Stimulated activated CD8-positive, alpha-beta memory T cell treated with anti-CD3 and anti-CD28 coated beads, Interleukin-15, amount 100 ng/mL, for 24 hours (primary cell): ENCODE data around the gene MKI67.
"Not testable (repeated sequence)": the region's sequence is repeated elsewhere in the genome, so short reads cannot be mapped to it uniquely, and the experiment has no call there.

ENCODE experiments used
- DNase-seq: peaks from one replicate; pipeline ENCODE4 v3.0.0-alpha.2; 2020; ENCODE audit warnings: low read depth

MKI67 gene

DNA sequence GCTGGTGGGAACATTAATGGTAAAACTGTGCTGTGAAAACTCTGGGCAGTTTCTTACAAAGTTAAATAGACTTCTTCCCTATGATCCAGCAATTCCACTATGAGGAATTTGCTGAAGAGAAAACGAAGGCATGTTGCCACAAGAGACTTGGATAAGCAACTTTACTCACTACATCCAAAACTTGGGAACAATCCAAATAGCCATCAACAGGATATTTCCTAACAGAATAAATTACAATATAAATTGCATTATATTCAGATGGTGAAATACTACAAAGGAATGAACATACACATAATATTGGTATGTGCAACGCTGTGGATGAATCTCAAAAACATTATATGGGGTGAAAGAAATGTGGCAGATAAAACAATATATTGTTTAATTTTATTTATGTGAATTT, 21.4 kb upstream of the MKI67 start:
- no peak for DNase-seq

DNA sequence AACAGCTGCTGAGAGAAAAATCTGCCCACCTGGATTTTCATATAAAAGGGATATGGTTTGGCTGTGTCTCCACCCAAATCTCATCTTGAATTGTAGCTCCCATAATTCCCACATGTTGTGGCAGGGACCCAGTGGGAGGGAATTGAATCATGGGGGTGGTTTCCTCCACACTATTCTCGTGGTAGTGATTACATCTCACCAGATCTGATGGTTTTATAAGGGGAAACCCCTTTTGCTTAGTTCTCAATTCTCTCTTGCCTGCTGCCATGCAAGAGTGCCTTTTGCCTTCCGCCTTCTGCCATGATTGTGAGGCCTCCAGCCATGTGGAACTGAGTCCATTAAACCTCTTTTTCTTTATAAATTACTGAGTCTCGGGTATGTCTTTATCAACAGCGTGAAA, 20.8 kb upstream of the MKI67 start:
- DNase-seq = no peak

- DNase-seq = no peak
Measured at GRCh38 chr10:128144547-128144946, 18.3 kb upstream of the MKI67 start.

GRCh38 chr10:128143531-128143930, 17.3 kb upstream of the MKI67 start:
- DNase-seq = no peak

GRCh38 chr10:128140425-128140824, 14.2 kb upstream of the MKI67 start:
- no peak for DNase-seq

GRCh38 chr10:128138429-128138828, 12.2 kb upstream of the MKI67 start:
- not testable (repeated sequence) for DNase-seq

- no peak for DNase-seq
Measured at GRCh38 chr10:128137877-128138276, 11.7 kb upstream of the MKI67 start.

GRCh38 chr10:128130051-128130450, 3.8 kb upstream of the MKI67 start:
- no peak for DNase-seq

DNA sequence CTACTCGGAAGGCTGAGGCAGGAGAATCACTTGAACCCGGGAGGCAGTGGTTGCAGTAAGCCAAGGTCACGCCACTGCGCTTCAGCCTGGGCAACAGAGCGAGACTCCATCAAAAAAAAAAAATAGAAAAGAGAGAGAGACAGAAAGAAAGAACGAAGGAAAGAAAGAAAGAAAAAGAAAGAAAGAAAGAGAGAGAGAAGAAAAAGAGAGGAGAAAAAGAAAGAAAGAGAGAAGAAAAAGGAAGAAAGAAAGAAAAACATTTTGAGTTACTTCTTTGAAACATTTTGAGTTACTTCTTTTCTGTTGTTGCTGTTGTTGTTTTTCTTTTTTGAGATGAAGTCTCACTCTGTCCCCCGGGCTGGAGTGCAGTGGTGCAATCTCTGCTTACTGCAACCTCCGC, 2.4 kb upstream of the MKI67 start:
- no peak for DNase-seq

GRCh38 chr10:128125416-128125943, 743 bp downstream of the MKI67 start:
- DNase-seq = no peak

DNA sequence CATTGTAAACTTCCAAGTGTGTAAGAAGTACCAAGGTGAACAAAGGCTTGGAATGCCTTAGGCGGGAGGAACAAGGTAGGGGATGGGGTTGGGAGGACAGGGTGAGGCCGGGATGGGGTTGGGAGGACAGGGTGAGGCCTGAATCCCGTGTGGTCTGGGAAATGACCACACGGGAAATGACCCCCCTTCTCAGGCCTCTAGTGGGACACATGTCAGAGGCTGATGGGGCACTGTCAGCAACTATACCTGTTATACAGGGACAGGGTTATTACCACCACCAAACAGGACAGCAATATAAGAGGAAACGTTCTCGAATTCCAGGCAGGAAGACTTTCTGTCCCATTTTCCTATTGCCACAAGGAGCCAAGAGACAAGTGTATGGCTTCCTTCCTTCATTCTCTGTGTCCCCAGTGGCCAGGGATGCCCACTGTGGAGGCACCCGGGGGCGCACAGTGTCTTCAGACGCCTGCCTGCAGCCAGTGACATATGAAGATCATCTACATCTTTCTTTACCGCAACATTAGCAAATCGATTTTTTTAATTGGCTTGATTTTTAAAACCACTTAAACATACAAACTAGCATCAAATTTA, 1.3 kb downstream of the MKI67 start:
- DNase-seq = no peak

DNA sequence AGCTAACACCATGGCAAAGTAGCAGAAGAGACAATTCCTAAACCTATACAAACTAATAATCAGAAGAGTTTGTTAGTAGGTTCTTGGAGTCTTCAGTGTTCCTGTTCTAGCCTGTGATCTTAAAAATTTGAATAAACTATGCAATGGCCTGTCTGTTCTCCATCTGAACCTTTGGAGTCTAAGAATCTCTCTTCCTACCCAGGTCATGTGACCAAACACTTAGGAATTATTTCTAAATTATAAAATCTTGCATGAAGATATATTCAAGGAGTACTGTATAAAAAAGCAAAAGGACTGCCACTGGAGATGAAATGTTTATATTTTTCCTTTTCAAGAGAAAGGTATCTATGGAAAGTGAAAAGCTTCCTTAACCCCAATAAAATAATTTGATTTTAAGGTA, 2.4 kb downstream of the MKI67 start:
- DNase-seq = no peak

DNA sequence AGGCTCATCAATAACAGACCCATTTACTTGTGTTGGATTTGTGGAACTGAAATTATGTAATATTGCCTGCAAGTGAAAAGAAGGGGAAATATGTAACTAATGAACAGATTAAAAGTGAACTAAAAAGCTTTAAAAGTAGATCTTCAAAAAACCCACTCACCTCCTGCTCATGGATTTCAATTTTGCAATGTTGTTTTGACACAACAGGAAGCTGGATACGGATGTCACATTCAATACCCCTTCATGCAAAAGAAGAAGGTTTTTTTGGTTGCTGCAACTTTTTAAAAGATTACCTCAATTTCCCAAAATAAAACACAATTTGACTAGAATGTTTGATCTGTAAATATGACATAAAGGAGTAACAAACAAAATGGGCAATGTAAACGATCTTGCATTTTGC, 3.3 kb downstream of the MKI67 start:
- no peak for DNase-seq

DNA sequence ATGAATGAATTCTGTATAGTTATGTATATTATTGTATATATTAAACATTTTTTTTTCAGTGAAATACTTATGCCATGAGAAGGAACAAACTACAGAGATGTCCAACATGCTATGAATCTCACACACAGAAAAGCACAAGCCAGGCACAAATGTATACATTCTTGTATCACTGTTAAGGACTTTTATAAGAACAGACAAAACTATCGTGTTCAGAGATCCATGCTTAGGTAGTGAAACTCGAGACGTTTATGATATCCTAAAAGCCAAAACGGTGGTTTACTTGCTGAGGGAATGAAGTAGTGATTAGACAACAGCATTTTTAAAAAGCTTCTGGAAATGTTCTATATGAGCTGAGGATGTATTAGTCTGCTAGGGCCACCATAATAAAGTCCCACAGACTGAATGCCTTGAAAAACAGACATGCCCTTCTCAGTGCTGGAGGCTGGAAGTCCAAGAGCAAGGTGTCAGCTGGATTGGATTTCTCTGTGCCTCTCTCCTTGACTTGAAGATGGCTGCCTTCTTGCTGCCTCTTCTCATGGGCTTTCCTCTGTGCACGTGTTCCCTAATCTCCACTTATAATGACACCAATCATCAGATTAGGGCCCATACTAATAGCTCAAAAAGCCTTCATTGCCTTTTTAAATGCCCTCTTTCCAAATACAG, 4.3 kb downstream of the MKI67 start:
- DNase-seq = no peak

GRCh38 chr10:128116851-128117615, 9.2 kb downstream of the MKI67 start:
- no peak for DNase-seq

GRCh38 chr10:128116187-128116586, 10.0 kb downstream of the MKI67 start:
- no peak for DNase-seq

GRCh38 chr10:128115356-128115755, 10.9 kb downstream of the MKI67 start:
- DNase-seq = no peak

DNA sequence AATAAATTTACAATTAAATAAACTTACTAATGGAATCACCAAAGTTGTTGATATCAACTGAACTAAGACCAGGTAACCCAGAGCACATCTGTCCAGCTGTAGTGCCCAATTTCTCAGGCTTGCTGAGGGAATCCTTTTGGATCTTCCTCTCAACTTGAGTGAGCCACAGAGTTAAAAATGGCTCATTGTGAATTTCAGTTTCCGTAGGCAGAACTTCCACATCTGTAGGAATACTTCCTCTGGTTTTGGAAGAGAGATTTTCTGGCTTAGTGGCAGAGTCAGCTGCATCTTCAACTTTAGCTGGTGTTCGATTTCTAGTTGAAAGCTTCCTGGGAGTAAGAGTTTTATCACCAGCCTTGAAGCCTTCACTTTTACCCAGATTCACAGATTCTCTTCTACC, 11.3 kb downstream of the MKI67 start:
- no peak for DNase-seq

GRCh38 chr10:128113026-128113425, 13.2 kb downstream of the MKI67 start:
- no peak for DNase-seq

DNA sequence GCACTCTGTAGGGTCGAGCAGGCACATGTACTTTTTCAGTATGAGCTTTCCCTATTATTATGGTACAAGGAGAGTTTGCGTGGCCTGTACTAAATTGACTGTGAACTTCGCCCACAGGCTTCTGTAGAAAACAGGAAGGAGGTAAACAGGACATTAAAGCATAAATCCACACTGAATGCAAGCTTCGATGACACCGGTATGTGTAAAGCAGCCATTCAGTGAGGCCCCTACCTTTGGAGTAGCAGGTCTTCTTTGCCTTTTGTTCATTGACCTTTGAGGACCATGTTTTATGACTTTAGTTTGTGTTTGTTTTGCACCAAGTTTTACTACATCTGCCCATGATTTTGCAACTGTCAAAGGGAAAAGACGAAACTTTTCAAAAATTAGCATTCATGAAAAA, 14.5 kb downstream of the MKI67 start:
- no peak for DNase-seq

- no peak for DNase-seq
Measured at GRCh38 chr10:128110339-128110738, 15.9 kb downstream of the MKI67 start.

- DNase-seq = no peak
Measured at GRCh38 chr10:128109707-128110106, 16.5 kb downstream of the MKI67 start.

DNA sequence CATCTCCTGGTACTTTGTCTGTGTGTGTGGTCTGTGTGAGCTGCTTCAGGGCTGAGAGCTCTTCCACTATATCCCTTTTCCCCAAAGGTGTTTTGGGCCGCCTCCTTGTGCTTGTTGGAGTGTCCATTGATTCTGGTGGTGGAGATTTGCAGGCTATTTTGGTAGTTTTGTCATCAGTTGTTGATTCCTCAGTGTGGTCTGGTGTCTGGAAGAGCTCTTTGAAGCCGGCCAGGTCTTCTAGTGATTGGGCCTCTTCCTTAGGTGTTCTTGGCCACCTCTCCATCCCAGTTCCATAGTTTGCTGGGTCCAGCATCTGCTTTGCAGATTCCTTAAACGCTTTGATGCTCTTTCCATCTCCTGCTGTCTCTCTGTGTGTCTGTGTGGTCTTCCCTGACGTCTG, 20.8 kb downstream of the MKI67 start:
- no peak for DNase-seq
